Keratinocyte (primary cell): ENCODE results near the gene PLEKHO2. TPM values are rescaled to one million over a fixed set of nuclear protein-coding genes. Genes with fewer than 3 reads are reported as not detected.

Experiments used
- DNase-seq: peaks from one replicate; pipeline ENCODE4 v3.0.0-alpha.2; 2011; ENCODE audit warnings: low read depth, missing footprints, low spot score
- FAIRE-seq: peaks from 2 replicates; lab custom pipeline; 2011; peaks lifted over from hg19 to GRCh38; lab: Jason Lieb, UNC
- H2AFZ ChIP-seq: 2 replicates; pipeline ENCODE4 v1.6.0; 2012; ENCODE audit warnings: low read length, control low read depth, inconsistent platforms; ENCODE audit not compliant: control insufficient read depth
- H3K27ac ChIP-seq: 2 replicates; pipeline ENCODE4 v1.5.1; 2011; ENCODE audit warnings: low read length; ENCODE audit not compliant: control insufficient read depth, insufficient read depth
- H3K27me3 ChIP-seq: 3 replicates; pipeline ENCODE4 v1.6.0; 2011; ENCODE audit warnings: low read length; ENCODE audit not compliant: control insufficient read depth, insufficient read depth; ENCODE audit errors: extremely low read depth
- H3K36me3 ChIP-seq, 2 experiments: 2 replicates in 1 of 2; 3 replicates in 1 of 2; pipeline ENCODE4 v1.5.1; 2011; ENCODE audit warnings: low read length in 2 of 2, mild to moderate bottlenecking in 1 of 2; ENCODE audit not compliant: control insufficient read depth in 2 of 2, insufficient read depth in 2 of 2; ENCODE audit errors: extremely low read depth in 1 of 2
- H3K4me1 ChIP-seq: 3 replicates; pipeline ENCODE4 v1.5.1; 2011; ENCODE audit warnings: low read length; ENCODE audit not compliant: control insufficient read depth, insufficient read depth; ENCODE audit errors: extremely low read depth
- H3K4me2 ChIP-seq: 3 replicates; pipeline ENCODE4 v1.6.0; 2011; ENCODE audit warnings: low read depth, low read length; ENCODE audit not compliant: control insufficient read depth, insufficient read depth; ENCODE audit errors: extremely low read depth
- H3K4me3 ChIP-seq, 3 experiments: fragments of 200-600 bp in 1 of 3; sonication (generic) in 1 of 3; 2 replicates in 2 of 3; 3 replicates in 1 of 3; pipeline ENCODE4 v1.5.1; 2011 to 2016; ENCODE audit warnings: low read length in 3 of 3, mild to moderate bottlenecking in 3 of 3, control low read depth in 2 of 3, inconsistent platforms in 1 of 3, low read depth in 1 of 3, mixed read lengths in 1 of 3, mixed run types in 1 of 3, moderate library complexity in 1 of 3; ENCODE audit not compliant: control insufficient read depth in 2 of 3, insufficient read depth in 2 of 3; ENCODE audit errors: extremely low read depth in 1 of 3
- H3K79me2 ChIP-seq: 2 replicates; pipeline ENCODE4 v1.6.0; 2012; ENCODE audit warnings: low read length; ENCODE audit not compliant: control insufficient read depth, insufficient read depth
- H3K9ac ChIP-seq: 3 replicates; pipeline ENCODE4 v1.6.0; 2011; ENCODE audit warnings: low read length; ENCODE audit not compliant: control insufficient read depth, insufficient read depth; ENCODE audit errors: extremely low read depth
- H3K9me1 ChIP-seq: 3 replicates; pipeline ENCODE4 v1.6.0; 2011; ENCODE audit warnings: low read length; ENCODE audit not compliant: control insufficient read depth, insufficient read depth; ENCODE audit errors: extremely low read depth
- H3K9me3 ChIP-seq: 2 replicates; pipeline ENCODE4 v1.5.1; 2012; ENCODE audit warnings: low read depth, low read length; ENCODE audit not compliant: control insufficient read depth
- H4K20me1 ChIP-seq: 3 replicates; pipeline ENCODE4 v1.6.0; 2011; ENCODE audit warnings: low read length; ENCODE audit not compliant: control insufficient read depth, insufficient read depth; ENCODE audit errors: extremely low read depth
- CTCF ChIP-seq, 3 experiments: IDR thresholded peaks in 1 of 3; conservative IDR thresholded peaks in 1 of 3; optimal IDR thresholded peaks in 1 of 3; 2 replicates in 2 of 3; 3 replicates in 1 of 3; pipeline versions ENCODE3 to v1.5.1; 2011; ENCODE audit warnings: low read length in 3 of 3, mild to moderate bottlenecking in 3 of 3, moderate library complexity in 2 of 3, control low read depth in 1 of 3, inconsistent platforms in 1 of 3; ENCODE audit not compliant: insufficient read depth in 2 of 3; ENCODE audit errors: extremely low read depth in 1 of 3
- EZH2 ChIP-seq: IDR thresholded peaks from one replicate; pipeline ENCODE4 v1.6.1; 2012; ENCODE audit warnings: inconsistent platforms, mild to moderate bottlenecking, low read length, moderate library complexity
- dilution Hi-C: fragments of 300-500 bp; cut with MboI; formaldehyde crosslinking; loops from one replicate; pipeline ENCODE4 v1.7.0; 2020; ENCODE audit warnings: low sequenced_read_pairs; ENCODE audit not compliant: extremely low pct_ligation_motif_present
- polyA plus RNA-seq, 5 experiments: library from polyadenylated mRNA; depleted of rRNA in 3 of 5; stranded (reverse) in 3 of 5; stranded (forward) in 1 of 5; unstranded in 1 of 5; fragments of >200 nt; gene quantifications; 1 replicate in 1 of 5; 2 replicates in 3 of 5; 3 replicates in 1 of 5; pipeline versions ENCODE4 v1.2.1 to v1.2.3, GENCODE V29; 2011 to 2012; ENCODE audit warnings: missing spikeins in 2 of 5, low read depth in 1 of 5, low replicate concordance in 1 of 5

The PLEKHO2 gene
- polyA plus RNA-seq, 1 donor (not counting 4 experiments of a cell fraction or from before 2014, with no cell fraction given), result 8.8 TPM

- Histone ChIP-seq H3K36me3 (no peaks in the 10 kb centered on the region), H3K4me1 (peaks cover 10% of the 10 kb centered on the region), H3K4me2 (peak within 1 kb of the TSS; percentile 87), H3K4me3 (peak within 1 kb of the TSS; percentile 45 to 68 (median 65)), H3K79me2 (no peaks in the 10 kb centered on the region), H4K20me1 (no peaks in the 10 kb centered on the region), H3K27me3 (peaks cover 3% of the 10 kb centered on the region), H3K9ac (peak within 1 kb of the TSS; percentile 52), H3K9me1 (no peaks in the 10 kb centered on the region), H2AFZ (peak within 1 kb of the TSS; percentile 87), H3K27ac (no peak within 1 kb of the TSS), H3K9me3 (no peaks in the 10 kb centered on the region)
- peak; percentile 13 for FAIRE-seq
- dilution Hi-C loops, result no loop called here
- TF ChIP-seq CTCF (optimal IDR thresholded peaks at IDR 0.05 in 1 of 3, IDR thresholded peaks at IDR 0.05 in 1 of 3, conservative IDR thresholded peaks at IDR 0.05 in 1 of 3; ENCODE audit: extremely low read depth in 1 of 3, insufficient read depth in 2 of 3, low read length in 3 of 3) (no peak), EZH2 (no peak)
- no peak for DNase-seq
Measured at GRCh38 chr15:64911311-64912186, 69.8 kb downstream of the PLEKHO2 start, which contains the start of gene ANKDD1A. Gene ANKDD1A (plus strand): TSS chr15:64911902. CDS start chr15:64911931, 29 bp downstream.

GRCh38 chr15:64912379-64913325 lies 70.9 kb downstream of the PLEKHO2 start:
- peak overlapping the region; percentile 87 for H3K4me2 ChIP-seq
- DNase-seq (no peak), FAIRE-seq (no peak)
- H2AFZ ChIP-seq, result no peak overlapping the region
- no peaks in the 10 kb centered on the region for H3K36me3 ChIP-seq
- H3K27me3 ChIP-seq, result peaks cover 3% of the 10 kb centered on the region
- no peak overlapping the region for H3K27ac ChIP-seq
- H3K9ac ChIP-seq, result peak overlapping the region; percentile 52
- peaks cover 10% of the 10 kb centered on the region for H3K4me1 ChIP-seq
- H3K4me3 ChIP-seq, result peak overlapping the region in 1 of 3 experiments; percentile 68
- H3K9me3 ChIP-seq, result no peaks in the 10 kb centered on the region
- no peaks in the 10 kb centered on the region for H4K20me1 ChIP-seq
- TF ChIP-seq EZH2 (no peak), CTCF (optimal IDR thresholded peaks at IDR 0.05 in 1 of 3, IDR thresholded peaks at IDR 0.05 in 1 of 3, conservative IDR thresholded peaks at IDR 0.05 in 1 of 3; ENCODE audit: extremely low read depth in 1 of 3, insufficient read depth in 2 of 3, low read length in 3 of 3) (no peak)
- no peaks in the 10 kb centered on the region for H3K79me2 ChIP-seq
- H3K9me1 ChIP-seq, result no peaks in the 10 kb centered on the region
- dilution Hi-C loops, result no loop called here
